ENCODE results near the gene NEDD4.
"Not testable (repeated sequence)": the region's sequence is repeated elsewhere in the genome, so short reads cannot be mapped to it uniquely, and the experiment has no call there.

NEDD4 gene

DNA sequence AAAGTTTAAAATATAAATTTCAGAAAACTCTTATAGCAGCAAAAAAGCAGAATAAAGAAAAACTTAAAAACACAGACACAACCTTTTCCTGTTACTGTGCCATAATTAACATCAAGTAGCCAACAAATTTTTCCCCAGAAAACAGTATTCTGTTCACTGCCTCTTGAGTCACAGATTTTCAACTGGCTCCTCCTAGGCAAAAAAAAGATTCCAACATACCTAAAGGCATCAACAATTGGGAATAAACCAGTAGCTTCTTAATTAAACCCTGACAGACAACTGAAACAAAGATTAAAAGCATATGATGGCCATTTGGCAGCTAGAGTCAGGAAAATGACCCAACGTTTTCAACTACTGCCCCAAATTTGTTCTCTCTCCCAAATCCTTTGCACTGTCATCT lies 10.9 kb upstream of the NEDD4 start:
- not testable (repeated sequence) for DNase-seq

GRCh38 chr15:56003777-56004176 lies 10.4 kb upstream of the NEDD4 start:
- DNase-seq = not testable (repeated sequence)

GRCh38 chr15:56003277-56003676 lies 9.9 kb upstream of the NEDD4 start:
- DNase-seq = not testable (repeated sequence)

DNA sequence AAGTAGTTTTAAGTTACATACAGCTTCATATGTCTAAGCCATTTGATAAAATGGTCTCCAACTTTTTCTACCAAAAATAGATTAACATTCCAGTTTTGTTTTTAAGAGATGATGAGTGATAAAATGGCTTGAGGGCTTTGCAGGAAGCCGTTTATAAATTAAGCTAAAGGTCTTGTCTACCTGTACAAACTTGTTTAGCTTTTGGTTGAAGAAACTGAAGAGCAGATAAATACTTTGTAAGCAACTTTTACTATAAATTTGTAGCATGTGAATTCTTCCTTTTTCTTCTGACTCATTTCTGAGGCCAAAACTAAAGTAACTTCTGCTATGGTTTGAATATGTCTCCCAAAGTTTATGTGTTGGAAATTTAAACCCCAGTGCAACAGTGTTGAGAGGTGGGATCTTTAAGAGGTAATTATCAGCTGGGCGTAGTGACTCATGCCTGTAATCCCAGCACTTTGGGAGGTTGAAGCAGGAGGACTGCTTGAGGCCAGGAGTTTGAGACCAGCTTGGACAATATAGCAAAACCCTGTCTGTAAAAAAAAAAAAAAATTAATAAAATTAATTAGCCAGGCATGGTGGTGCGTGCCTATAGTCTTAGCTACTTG lies 8.2 kb upstream of the NEDD4 start:
- no peak for DNase-seq

DNA sequence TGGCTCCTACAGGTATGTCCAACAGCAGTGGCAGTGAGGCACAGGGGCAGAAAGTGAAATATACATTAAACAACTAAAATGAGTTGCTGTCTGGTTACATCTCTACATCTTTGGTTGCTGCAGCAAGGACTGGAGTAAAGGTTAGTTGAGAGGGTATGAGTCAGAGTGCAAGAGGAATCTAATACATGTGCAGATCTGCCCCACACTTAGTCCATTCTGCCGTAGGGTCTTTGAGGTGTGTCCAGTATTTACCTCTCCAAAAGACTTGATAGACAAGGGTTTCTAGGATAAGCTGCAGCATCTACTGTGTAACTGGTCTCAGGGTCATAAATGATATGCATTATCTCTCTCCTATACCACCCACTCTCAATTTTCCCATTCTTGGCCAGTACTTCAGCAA lies 6.2 kb upstream of the NEDD4 start:
- no peak for DNase-seq

- DNase-seq = no peak
These were observed 5.1 kb upstream of the NEDD4 start for GRCh38 chr15:55998478-55998877.

GRCh38 chr15:55993804-55994560 lies 570 bp upstream of the NEDD4 start:
- no peak for DNase-seq

- no peak for DNase-seq
These were observed 672 bp downstream of the NEDD4 start for GRCh38 chr15:55992769-55993110.

DNA sequence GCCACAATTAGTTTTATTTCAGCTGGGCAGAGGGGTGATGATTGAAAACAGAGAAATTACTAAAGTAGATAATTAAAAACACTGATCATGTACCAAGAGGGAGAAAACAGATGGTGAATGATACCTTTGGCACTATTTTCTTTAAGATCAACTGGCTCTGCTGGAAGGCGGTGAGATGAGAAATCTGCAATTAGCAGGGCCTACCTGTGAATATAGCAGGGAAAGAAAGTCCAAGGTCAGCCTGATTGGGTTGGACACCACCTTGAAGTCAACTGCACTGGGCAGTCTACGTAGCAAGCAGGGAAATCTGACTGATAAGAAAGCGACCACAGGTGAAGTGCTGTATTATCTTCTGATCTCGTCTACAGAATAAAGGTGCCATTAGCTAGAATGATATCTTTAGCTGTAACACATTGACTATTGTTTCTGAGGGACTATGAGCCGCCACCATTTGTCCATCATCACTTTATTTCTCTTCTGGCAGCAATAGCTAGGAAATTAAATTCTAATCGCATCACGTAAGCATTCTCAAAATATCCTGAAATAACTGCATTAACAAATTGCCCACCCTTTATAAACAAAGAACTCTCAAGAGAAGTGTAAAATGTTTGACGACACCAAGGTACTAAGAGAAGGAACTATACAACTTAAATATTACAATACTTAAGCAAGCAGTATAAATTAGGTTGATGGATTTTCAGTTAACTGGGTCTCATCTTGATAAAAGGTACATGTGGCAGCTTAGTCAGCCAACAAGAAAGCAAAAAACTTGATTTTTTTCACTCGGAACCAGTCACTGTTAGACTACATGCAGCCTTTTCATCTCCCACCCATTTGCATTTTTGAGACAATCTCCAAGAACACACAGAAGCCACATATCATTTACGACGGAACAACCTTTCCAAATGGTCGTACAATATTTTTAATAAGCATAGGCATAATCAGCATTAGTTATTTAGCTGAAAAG lies 1.3 kb downstream of the NEDD4 start:
- no peak for DNase-seq

DNA sequence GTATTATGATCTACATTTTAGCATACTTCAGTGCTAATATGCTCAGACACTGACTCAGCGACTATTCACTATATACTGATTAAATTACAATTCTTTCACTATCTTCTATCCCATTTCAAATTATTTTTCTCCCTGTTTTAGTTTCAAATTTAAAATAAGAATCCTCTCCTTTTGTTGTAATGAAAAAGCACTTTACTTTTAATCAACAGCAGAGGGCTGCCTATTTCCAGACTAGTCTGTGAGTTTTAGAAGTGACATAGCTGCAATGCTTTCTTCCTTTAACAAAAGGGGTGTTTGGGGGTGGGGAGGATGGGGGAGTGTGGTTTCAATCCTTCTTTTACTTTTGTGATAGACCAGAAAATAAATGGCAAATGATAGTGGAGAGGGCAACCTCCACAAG lies 2.4 kb downstream of the NEDD4 start:
- no peak for DNase-seq

DNA sequence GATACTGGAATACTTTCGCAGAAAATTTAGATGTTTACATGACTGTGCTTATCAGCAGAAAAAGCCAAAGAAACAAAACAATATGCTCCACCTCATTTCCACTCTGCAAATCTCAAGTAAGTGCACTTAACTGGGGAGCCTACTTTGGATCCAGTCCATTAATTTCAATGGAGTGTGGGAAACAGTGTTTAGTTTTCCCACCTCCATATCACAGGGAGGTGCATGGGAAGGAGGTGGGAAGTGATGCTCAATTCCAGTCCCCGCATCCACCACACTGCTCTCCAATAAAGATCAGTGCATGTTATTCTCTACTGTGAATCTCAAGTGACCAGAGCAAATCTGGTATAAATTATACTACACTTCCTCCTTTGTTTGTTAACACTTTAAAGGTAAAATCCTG lies 2.9 kb downstream of the NEDD4 start:
- no peak for DNase-seq

GRCh38 chr15:55989383-55989782 lies 4.0 kb downstream of the NEDD4 start:
- no peak for DNase-seq

- no peak for DNase-seq
These were observed 11.7 kb downstream of the NEDD4 start for GRCh38 chr15:55981582-55982249.

DNA sequence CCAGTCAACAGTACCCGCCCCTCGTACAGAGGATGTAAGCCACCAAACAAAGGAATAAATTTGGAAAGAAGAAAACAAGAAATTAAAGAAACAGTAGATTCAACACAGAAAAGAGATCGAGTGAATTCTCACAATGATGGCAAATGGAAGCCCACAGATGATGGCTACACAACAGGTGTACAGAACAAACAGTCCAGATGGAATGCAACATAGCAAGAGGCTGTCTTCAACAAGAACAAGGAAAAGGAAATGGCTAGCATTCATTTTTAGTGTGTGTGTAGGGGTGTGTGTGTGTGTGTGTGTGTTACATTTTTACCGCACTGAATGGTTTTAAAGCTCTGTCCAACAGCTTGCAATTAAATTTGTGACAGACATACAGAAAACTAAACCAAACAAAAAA lies 12.9 kb downstream of the NEDD4 start:
- no peak for DNase-seq

- no peak for DNase-seq
These were observed 16.2 kb downstream of the NEDD4 start for GRCh38 chr15:55977231-55977630.

GRCh38 chr15:55970286-55970685 lies 23.1 kb downstream of the NEDD4 start:
- DNase-seq = no peak

DNA sequence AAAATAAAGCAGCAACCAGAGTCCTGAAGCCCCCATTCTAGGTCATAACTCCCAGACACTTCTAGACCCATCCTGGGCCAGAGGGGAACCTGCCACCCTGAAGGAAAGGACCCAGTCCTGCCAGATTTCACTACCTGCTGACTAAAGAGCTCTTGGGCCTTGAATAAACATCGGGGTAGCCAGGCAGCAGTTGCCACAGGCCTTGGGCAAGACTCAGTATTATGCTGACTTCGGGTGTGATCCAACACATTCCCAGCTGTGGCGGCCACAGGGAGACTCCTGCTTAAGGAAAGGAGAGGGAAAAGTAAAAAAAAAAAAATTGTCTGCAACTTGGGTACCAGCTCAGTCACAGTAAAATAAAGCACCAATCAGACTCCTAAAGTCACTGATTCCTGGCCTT lies 23.8 kb downstream of the NEDD4 start:
- DNase-seq = no peak

DNA sequence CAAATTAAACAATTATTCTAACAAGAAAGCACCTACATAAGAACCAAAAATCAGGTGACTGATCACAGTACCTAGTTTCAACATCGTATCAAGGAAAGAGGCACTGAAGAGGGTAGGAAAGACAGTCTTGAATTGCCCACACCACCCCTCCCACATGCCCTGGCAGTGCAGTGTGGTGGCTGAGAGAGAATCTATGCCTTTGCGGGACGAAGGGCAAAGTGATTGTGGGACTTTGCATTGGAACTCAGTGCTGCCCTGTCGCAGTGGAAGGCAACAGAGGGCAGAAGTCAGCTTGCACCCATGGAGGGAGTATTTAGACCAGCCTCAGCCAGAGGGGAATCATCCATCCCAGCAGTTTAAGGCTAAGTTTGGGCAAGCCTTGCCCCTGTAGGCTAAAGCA lies 24.5 kb downstream of the NEDD4 start:
- no peak for DNase-seq

- no peak for DNase-seq
These were observed 28.3 kb downstream of the NEDD4 start for GRCh38 chr15:55965091-55965490.

GRCh38 chr15:55960946-55961345 lies 32.5 kb downstream of the NEDD4 start:
- DNase-seq = no peak

DNA sequence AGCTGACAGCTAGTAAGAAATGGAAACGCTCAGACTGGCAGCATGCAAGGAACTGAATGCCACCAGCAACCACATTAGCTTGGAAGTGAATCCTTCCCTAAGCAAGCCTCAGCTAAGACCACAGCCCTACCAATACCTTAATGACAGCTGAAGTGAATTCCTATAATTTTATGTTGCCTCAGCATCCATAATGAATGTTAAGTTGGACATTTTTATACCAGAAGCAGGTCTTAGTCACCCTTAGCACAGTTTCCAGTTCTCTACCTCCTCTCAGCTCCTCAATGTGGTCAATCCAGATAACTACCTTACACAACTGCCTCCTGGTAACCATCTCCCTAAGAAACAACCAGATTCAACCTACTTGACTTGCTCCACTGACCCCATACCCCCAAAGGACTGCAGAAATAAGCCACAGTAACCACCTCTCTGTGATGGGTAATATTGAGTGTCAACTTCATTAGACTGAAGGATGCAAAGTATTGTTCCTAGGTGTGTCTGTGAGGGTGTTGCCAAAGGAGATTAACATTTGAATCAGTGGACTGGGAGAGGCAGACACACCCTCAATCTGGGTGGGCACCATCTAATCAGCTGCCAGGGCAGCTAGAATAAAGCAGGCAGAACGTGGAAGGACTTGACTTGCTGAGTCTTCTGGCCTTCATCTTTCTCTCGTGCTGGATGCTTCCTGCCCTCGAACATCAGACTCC lies 33.5 kb downstream of the NEDD4 start:
- no peak for DNase-seq

- DNase-seq = no peak
These were observed 35.1 kb downstream of the NEDD4 start for GRCh38 chr15:55958349-55958748.
